Heart left ventricle (tissue), 13 donors: Measurements from ENCODE around the gene CCNY.

Source experiments
- POLR2A ChIP-seq, 2 donors: fragments of 450-650 bp; IDR thresholded peaks; one replicate each; pipeline ENCODE4 v1.6.1; 2017; ENCODE audit warnings: antibody characterized with exemption in 2 of 2, mild to moderate bottlenecking in 2 of 2, moderate library complexity in 2 of 2
- TF ChIP-seq, protein P1 (sequence below), 12 donors: fragments of 200-600 bp; sonication (generic) in 4 of 12; IDR thresholded peaks; one replicate each; pipeline versions ENCODE4 v1.5.0 to v1.8.0; 2018 to 2022; ENCODE audit warnings: antibody characterized with exemption in 12 of 12, mild to moderate bottlenecking in 5 of 12
- donor health status: ischemic (EF 13 %, LVEDD 7.1; RV severe dilation, severe dysfunction).
- donor health status: DM: no; HTN: yes; CAD: no.
- donor health status: DM: no; HTN: no; CAD: no.
- donor health status: ischemic (EF 25% LVEDD 6.9; RV normal size, moderate dysfunction).
- donor health status: ischemic (EF 25% LVEDD 5.7; RV mildly dilated, moderate dysfunction).
- donor health status: ischemic (EF 35%, LVEDD 5.7; RV mildly dilated, moderate dysfunction).
- donor health status: nonischemic (EF 11% LVEDD 7.7; RV severe dilation, severe dysfunction).
- donor health status: DM: yes; HTN: yes; CAD: no.
- donor health status: PGD.
- donor health status: ischemic (EF 29% LVEDD 5.4; RV normal size, mild dysfunction).
- donor health status: nonischemic (EF 23%, LVEDD 6.1; RV moderate dilation, normal function).

DNA sequence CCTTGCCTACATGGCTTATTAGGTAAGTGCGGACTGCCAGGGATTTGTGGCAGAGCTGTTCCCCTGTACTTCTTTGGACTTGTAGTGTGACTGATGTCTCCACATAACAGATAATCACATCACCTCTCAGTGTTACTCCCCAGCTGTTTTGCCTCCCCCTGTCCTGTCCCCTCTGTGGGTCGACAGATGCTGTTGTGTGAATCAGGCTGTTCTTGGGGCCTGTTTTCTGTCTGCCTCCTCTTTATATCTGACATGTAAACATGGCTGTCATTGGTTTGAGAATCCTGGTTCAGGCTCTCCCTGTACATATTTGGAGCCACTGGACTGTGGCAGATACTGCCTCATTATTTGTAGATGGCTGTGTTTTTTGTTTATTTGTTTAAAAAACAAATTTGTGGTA, 22.7 kb downstream of the CCNY start:
- TF ChIP-seq, protein P1, sequence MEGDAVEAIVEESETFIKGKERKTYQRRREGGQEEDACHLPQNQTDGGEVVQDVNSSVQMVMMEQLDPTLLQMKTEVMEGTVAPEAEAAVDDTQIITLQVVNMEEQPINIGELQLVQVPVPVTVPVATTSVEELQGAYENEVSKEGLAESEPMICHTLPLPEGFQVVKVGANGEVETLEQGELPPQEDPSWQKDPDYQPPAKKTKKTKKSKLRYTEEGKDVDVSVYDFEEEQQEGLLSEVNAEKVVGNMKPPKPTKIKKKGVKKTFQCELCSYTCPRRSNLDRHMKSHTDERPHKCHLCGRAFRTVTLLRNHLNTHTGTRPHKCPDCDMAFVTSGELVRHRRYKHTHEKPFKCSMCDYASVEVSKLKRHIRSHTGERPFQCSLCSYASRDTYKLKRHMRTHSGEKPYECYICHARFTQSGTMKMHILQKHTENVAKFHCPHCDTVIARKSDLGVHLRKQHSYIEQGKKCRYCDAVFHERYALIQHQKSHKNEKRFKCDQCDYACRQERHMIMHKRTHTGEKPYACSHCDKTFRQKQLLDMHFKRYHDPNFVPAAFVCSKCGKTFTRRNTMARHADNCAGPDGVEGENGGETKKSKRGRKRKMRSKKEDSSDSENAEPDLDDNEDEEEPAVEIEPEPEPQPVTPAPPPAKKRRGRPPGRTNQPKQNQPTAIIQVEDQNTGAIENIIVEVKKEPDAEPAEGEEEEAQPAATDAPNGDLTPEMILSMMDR (IDR thresholded peaks at IDR 0.05), result no peak
- TF ChIP-seq POLR2A (IDR thresholded peaks at IDR 0.05), result no peak
